TTC549 (cell line): ENCODE results near the gene FTCD.
"Not testable (repeated sequence)": the region's sequence is repeated elsewhere in the genome, so short reads cannot be mapped to it uniquely, and the experiment has no call there.

Source experiments
- FAIRE-seq: peaks from 2 replicates; lab custom pipeline; 2012; peaks lifted over from hg19 to GRCh38; lab: Jason Lieb, UNC

FTCD gene

DNA sequence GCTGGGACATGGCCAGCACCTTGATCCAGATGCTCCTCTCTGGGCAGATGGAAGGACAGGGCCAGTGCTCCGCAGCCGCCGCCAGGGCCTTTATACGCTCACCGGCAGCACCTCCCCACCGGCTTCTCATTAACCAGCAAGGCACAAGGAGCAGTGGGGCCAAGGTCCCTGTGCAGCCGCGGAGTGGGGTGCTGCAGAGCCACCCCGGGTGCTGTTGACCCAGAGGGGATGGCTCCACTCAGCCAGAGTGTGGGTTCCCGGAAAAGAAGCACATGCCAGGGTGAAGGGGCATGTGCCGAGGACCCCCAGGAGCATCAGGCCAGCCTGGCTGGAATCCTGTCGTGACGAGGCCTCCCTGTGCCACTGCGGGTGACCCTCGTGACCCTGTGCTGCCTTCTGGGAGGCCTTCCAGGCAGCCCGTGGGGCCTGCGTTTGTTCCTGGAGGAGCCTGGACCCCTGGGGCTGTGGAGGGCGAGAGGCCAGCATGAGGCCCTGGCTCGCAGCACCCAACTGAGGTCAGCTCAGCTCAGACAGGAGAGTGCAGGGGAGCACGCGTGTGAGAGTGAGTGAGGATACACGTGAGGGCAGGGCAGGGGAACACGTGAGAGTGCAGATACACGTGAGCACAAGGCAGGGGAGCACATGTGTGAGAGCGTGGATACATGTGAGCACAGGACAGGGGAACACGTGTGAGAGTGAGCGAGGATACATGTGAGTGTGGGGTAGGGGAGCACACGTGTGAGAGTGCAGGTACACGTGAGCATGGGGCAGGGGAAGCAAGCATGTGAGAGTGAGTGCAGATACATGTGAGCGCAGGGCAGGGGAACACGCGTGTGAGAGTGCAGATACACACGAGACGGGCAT lies at the start of gene FTCD:
Gene FTCD, minus strand, starts transcription at position 66 of the 864 bp plus-strand sequence. Its CDS starts 56 bp downstream, at position 10.
- no peak for FAIRE-seq

- no peak for FAIRE-seq
These were observed 49.8 kb upstream of the FTCD start for GRCh38 chr21:46205166-46205565.

- no peak for FAIRE-seq
These were observed 47.8 kb upstream of the FTCD start for GRCh38 chr21:46203203-46203600.

DNA sequence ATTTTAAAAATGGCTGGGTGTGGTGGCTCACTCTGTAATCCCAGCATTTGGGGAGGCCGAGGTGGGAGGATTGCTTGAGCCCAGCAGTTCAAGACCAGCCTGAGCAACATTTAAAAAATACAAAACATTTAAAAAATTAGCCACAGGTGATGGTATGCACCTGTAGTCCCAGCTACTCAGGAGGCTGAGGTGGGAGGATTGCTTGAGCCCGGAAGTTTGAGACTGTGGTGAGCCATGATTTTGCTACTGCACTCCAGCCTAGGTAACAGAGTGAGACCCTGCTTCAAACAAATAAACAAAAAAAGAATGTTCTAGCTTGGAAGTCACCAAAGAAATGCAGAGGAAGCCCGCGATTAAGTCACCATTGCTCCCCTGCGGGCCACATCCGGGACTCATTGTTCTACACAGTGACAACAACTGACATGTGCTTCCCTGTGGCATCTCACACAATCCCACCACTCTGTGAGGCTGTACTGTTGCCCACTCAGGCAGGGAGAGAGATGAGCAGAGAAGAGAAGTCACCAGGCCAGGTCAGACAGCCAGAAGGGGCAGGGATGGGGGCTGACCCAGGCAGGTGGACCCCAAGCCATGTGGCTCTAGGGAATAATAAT lies 47.3 kb upstream of the FTCD start:
- no peak for FAIRE-seq

DNA sequence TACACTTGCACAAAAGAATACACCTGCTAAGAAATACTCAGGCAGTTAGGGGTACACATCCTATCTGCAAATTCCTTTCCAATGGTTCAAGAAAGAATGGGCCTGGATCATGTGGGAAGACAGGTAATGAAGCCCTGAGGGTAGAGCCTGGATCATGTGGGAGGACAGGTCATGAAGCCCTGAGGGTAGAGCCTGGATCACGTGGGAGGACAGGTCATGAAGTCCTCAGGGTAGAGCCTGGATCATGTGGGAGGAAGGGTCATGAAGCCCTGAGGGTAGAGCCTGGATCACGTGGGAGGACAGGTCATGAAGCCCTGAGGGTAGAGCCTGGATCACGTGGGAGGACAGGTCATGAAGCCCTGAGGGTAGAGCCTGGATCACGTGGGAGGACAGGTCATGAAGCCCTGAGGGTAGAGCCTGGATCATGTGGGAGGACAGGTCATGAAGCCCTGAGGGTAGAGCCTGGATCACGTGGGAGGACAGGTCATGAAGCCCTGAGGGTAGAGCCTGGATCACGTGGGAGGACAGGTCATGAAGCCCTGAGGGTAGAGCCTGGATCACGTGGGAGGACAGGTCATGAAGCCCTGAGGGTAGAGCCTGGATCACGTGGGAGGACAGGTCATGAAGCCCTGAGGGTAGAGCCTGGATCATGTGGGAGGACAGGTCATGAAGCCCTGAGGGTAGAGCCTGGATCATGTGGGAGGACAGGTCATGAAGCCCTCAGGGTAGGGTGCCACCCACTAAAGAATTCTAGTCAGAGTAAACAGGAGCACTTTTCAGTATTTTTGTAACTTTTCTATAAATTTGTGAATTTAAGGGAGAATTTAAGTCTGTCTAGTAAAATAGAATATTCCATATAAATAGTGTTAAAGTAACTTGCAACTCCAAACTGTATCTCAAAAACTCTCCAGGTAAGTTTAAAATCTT lies 45.8 kb upstream of the FTCD start:
- FAIRE-seq = not testable (repeated sequence)

DNA sequence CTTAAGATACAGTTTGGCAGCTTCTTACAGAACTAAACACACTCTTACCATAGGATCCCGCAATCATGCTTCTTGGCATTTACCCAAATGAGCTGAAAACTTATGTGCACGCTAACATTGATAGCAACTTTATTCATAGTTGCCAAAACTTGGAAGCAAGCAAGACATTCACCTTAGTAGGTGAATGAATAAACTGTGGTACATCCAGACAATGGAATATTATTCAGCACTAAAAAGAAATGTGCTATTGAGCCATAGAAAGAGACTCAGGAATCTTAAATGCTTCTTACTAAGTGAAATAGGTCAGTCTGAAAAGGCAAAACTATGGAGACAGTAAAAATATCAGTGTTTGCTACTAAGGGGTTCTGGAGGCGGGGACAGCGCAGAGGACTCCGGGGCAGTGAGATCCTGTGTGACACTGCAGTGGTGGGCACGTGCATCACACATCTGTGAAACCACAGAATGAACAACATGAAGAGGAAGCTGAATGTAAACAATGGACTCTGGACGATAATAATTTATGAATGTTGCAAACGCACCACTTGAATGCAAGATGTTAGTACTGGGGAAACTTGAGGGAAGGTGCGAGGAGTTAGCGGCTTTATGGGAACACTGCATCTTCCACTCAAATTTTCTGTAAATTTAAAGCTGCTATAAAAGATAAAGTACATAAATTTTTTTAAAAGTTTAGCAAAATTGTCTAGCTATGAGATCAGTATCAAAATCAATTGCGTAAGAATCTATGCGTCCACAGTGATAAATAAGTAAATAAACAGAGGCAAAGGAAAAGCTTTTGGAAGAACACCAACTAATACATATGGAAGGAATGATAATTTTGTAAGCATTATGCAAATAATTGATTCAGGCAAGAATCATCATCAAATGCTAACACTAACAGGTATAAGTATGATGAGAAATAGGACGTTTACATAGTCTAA lies 44.3 kb upstream of the FTCD start:
- FAIRE-seq = no peak

GRCh38 chr21:46196733-46197132 lies 41.4 kb upstream of the FTCD start:
- FAIRE-seq = no peak

GRCh38 chr21:46195595-46196195 lies 40.3 kb upstream of the FTCD start:
- FAIRE-seq = no peak

DNA sequence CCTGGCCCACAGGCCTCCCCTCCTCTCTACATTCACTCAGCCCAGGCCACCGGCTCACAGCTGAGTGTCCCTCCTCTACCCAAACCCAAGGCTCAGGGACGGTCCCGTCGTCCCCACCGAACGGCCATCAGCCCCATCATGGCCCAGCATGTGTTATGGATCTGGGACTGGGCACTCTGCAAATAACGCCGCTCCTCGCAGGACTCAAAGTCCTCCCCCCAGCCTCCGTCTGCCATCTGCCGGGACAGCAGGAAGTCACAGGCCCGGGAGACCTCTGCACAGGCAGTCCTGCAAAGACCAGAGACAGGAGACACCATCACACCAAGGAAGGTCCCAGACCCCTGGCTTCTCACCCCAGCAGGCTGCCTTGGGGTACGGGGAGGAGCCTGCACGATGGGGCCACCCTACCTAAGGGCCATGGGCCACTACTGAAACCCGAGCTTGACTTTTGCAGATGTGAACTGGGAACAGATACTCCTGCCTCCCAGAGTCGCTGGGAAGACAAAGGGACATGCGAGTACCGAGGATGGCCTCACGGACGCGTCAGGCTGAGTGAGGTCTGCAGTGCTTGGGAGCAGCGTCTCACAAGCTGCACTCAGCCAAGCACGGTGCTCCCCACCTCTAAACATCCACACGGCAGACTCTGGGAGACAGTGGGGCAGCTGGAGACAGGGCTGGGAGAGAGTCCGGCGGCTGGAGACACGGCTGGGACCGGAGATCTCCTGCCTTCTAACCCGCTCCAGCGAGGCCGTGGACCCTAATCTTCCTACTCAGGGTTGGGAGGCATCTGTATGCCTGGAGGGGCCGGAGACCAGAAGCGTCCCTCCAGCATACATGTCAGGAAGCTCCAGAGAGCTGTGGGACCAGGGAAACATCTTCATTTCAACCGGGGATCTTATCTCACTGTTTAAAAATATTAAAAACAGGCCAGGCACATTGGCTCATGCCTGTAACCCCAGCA lies 39.3 kb upstream of the FTCD start:
- no peak for FAIRE-seq

GRCh38 chr21:46193829-46194373 lies 38.5 kb upstream of the FTCD start:
- no peak for FAIRE-seq

DNA sequence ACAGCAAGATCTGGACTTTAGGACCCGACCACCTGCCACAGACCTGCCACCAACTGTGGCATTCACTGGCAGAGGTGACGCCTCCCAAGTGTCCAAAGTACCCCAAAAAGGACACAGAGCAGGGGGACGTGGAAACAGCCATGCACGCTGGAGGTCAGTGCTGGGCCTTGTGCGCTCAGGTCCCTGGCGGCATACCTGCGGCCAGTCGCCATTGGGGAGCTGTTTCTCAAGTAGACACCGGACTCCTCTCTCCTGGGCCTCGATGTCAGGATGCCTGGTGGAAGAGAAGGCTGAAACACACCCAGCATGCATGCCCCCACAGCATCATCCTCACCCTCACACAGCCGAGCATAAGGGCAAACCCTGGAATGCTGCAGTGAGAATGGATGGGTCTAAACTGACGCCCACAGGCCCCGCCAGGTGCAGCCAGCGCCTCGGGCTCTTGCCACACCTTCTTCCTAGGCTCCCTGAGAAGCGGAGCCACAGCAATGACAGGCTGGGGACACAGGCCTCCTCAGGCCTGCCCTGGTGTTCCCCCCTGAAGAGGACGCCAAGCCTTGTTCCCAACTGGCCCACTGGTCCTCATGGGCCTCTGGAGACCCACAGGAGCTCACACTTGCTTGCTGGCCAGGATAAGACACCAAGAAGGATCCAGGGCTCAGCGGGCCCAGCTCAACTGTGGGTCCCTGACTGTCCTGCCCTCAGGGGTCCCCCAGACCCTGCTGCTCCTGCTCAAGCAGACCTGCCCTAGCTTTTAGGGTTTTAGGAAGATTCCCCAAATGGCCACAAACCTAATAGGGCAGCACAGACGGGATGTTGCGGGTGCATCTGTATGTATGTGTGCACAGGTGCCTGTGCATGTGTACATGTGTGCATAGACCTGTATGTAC lies 36.6 kb upstream of the FTCD start:
- no peak for FAIRE-seq

- FAIRE-seq = no peak
These were observed 35.9 kb upstream of the FTCD start for GRCh38 chr21:46191257-46191685.

DNA sequence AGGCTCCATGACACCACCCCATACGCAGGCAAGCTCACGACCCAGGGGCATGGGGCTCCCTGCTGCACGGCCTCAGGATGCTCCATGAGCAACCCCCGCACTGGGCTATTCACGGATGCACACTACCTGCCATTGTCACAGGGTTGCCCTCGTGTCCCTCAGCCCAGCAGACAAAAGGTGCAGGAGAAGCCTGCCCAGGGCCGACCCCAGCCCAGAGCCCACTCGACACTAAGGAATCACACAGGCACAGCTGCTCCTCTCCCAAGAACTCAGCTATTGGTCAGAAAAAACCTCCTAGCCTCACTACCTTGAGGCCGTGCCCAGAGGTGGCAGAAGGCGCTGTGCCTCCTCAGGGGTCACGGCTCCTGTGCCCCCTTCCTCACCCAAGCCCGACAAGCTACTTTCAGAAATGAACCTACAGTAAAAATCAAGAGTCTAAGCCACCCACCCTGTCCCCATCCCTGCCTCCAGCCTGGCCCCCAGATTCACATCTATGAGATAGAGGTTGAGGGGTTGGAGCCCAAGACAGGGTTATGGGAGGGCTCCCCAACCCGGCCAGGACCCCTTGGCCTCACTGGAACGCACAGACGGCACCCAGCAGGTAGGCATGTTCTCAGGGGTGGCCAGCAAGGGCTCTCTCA lies 35.2 kb upstream of the FTCD start:
- no peak for FAIRE-seq

GRCh38 chr21:46189959-46190490 lies 34.6 kb upstream of the FTCD start:
- no peak for FAIRE-seq

GRCh38 chr21:46189213-46189958 lies 34.0 kb upstream of the FTCD start:
- FAIRE-seq = no peak

DNA sequence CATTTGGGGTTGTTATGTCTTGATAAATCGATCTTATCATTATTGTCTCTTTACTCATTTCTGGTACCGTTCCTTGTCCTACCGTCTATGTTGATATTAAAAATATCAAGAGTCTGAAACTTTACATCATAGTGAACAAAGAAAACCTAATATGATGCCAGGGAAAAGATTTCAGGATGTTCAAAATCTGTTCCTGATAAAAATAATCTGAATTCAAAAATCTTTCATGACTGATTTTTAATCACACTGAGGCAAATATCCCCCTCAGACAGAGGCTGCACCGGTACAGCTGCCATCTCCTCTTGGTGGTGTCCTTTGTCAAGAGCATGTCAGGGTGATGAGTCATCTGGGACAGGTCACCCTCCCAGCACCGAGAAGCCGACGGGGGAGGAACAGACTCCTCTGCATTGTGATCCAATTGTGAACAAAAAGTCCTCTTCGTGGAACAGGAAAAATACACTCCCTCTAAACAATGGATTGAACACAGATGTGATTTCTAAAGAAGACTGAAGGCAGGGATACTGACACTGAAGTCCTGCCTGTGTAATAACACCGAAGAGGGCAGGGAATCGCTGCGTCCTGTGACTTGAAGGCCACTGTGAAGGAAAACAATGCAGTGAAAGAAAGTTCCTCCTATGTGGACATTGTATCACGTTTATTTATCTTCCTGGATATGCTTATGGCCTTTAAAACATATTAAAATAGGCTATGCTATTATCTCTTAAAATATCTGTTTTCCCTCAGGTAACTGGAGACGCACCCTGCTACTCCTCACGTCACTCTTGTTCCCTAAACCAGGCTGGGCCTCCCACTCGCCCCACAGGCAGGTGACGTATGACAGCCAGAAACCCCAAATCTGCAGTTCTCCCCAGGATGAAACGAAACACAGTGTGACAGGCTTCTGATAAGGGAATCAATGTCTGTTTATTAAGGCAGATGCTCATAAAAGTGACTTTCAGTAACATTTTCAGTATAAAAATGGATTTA lies 33.1 kb upstream of the FTCD start:
- FAIRE-seq = no peak
